HG02973 (cell line): ENCODE measurements around the gene CFAP300.

Experiments
- ATAC-seq: cut with Tn5 transposase; IDR thresholded peaks from one replicate; pipeline ENCODE4 v1.9.1; 2021; ENCODE audit warnings: moderate library complexity; ENCODE audit not compliant: unreplicated experiment

The CFAP300 gene

DNA sequence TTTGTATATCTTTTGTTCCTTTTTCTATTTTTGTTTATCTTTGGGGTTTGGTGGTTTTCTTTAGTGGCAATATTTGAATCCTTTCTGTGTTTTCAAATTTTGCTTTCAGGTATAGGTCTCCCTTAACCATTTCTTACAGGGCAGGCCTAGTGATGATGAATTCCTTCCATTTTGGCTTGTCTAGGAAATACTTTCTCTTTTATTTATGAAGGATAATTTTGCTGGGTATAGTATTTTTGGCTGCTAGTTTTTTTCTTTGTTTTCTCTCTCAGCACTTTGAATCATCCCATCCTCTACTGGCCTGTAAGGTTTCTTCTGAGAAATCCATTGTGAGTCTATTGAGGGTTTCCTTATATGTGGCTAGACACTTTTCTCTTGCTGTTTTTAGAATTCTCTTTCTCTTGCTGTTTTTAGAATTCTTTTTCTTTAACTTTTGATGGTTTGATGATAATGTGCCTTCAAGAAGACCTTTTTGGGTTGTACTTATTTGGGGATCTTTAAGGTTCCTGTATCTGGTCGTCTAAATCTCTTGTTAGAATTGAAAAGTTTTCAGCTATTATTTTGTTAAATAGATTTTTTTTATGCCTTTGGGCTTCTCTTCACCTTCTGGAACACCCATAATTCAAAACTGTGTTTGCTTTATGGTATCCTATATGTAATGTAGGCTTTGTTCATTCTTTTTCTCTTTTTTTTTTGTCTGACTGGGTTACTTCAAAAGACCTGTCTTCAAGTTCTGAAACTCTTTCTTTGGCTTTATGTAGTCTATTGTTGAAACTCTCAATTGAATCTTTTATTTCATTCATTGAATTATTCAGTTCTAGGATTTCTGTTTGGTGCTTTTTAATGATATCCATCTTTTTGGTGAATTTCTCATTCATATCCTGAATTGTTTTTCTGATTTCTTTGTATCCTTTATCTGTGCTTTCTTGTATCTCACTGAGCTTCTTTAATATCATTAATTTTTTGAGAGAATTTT, 24.5 kb downstream of the CFAP300 start:
- no peak for ATAC-seq

DNA sequence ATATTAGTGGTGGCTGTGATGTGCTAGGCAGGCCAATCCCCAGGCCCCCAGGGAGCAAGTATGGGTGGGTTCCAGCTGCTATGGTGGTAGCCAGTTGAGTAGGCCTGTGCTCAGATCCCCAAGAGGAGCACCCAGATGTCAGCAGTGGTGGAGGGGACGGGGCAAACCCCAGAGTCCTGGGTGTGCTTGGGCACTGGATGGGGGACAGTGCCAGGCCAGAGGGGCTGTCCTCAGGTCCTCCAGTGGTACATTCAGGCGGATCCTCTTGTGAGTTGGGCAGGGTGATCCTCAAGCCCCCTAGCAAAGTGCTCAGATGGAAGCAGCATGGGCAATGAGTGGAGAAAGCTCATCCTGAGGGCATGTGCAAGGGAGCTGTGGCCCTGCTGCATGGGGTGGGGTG, 26.0 kb downstream of the CFAP300 start:
- no peak for ATAC-seq

DNA sequence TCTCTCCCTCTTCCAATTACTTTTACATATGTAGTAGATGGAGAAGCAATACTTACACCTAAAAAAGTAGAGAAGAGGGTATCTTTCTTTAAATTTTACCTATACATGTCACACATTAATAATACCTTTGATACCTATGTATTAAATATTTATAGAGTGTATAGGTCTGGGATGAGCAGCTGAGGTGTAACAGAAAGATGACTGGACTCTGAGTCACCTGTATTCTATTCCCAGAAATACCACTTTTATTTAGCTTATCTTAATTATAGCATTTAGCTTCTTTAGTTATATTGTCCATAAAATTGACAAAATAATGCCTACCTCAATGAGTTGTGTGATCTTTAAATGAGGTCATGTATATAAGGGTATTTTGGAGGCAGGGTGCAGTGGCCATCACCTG, 32.4 kb downstream of the CFAP300 start:
- no peak for ATAC-seq

DNA sequence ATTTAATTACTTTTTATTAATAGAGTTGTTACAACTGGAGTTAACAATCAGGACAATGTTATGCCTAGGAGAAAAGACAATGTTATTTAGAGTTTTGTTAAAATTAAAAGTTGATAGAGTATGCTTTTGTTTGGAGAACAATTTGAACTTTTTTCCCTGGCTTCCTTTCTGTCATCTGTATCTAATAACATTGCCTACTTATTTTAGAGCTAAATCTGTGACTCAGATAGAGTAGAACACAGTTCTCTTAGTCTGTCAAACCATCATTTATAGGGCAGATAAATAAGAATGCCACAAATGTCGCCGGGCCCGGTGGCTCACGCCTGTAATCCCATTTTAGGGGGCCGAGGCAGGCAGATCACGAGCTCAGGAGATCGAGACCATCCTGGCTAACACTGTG, 34.1 kb downstream of the CFAP300 start:
- ATAC-seq = no peak

DNA sequence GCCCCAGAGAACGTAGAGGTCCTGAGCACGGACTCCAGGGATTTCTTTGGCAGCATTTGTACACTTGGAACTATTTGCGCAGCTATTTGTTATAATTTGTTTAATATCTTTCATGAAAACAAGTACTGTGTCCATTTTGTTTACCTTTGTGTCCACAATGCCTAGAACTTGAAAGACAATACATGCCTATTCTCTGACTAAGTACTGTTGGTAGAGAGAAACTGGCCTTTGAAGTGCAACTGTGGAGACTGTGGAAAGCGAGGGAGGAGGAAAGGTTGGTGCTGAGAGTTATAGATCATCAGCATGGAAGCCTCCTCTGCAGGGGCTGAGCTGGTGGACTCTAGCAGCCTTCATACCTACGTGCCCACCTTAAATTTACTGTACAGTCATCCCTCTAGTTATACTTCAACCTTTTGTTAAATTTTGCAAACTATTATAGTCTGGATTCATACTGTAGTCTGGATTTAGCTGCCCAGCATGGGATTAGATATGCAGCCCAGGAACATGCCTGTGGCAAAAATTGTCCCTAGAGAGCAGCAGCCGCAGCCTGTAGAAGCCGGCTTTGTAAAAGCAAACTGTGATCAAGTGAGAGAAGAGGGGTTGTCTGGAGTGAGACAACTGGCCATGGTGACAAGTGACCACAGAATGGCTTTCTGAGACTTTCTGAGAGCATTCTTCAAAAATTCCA, 38.8 kb downstream of the CFAP300 start:
- ATAC-seq = no peak

DNA sequence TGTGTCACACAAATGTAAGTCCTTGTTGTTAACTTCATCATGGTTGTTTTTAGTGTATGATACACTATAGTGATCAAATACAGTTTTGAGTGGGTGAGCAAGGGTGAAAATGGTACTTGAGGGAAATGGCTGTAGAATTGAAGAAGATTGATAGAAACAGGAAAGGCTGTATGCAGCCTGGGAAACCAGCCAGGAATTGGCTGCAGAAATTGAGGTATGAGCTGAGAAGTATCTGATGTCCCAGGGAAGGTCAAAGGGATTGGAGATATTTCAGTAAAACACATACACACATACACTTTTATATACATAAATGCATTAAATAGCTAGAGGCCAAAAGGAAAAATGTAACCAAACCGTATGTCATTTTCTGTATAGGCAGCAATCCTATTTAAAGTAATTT, 49.9 kb downstream of the CFAP300 start:
- ATAC-seq = no peak

DNA sequence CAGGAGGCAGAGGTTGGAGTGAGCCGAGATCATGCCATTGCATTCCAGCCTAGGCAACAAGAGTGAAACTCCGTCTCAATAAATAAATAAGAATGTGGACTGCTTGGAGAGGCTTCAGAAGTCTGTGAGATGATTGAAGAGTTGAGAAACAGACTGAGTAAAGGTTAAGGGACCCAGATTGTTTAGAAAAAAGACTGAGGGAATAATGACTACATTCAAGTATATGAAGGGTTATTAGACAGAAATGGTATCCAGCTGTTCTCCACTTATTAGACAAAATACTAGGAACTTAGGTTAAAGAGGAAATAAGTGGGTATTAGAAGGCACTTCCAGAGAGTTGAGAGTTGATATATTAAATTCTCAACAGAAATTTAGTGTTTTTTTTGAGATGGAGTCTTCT, 52.5 kb downstream of the CFAP300 start:
- no peak for ATAC-seq

DNA sequence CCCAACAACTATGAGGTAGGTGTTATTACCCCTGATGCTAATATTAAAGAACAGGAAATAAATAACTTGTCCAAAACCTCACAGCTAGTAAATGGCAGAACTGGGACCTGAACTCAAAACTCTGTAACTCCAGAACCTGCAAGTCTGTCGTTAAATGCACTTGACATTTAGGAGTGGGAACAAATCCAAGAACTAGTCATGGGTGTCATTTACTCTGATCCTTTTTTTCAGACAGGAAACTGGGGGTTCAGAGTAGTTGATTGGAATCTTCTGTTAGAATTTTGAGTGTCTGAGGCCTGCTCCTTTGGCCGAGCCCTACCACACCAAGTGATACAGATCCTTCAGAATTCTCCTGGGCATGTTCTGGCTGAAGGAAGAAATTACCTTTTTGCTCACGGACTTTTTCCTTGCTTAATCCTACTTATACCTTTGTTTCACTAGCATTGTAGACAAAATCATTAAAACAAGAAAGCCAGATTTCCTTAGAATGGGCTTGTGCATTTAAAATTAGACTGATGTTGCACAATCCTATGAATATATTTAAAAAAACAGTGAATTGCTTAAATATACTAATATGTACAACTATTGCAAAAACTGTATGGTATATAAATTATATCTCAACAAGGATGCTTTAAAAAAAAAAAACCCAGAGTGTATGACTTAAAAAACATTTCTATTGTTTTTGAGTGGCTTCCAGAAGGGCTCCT, 61.6 kb downstream of the CFAP300 start:
- no peak for ATAC-seq

DNA sequence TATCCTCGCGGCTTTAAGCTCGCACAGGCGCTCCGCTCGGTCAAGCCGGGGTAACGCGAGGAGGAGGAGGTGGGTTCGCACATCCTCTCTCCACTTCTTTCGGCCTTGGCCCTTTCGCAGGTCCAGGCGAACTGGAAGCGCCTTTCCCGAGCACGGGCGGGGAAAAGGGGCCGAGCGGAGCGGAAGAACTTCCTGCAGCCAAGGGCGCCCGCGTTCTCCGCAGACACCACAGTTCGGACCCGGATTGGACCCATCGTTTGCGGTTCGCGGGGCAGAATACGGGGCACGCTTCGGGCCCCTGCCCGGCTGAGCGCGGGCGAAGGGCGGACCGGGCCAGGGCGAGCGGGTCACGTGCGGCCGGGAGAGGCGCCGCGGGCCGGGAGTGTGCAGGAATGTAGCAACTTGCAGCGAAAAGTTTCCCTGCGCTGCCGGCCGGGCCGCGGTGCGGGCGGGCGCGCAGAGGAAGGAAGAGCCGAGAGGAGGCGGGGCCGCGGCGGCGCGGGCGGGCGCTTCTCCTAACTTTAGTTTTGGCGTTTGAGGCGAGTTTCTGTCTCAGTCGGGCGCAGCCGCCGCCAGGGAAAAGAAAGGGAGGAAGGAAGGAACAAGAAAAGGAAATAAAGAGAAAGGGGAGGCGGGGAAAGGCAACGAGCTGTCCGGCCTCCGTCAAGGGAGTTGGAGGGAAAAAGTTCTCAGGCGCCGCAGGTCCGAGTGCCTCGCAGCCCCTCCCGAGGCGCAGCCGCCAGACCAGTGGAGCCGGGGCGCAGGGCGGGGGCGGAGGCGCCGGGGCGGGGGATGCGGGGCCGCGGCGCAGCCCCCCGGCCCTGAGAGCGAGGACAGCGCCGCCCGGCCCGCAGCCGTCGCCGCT, 62.9 kb downstream of the CFAP300 start, which contains the start of gene YAP1:
YAP1 (plus strand) TSS at position 552 of the 865 bp plus-strand sequence. CDS start 402 bp downstream, outside the sequence.
- peak; percentile 80 for ATAC-seq

DNA sequence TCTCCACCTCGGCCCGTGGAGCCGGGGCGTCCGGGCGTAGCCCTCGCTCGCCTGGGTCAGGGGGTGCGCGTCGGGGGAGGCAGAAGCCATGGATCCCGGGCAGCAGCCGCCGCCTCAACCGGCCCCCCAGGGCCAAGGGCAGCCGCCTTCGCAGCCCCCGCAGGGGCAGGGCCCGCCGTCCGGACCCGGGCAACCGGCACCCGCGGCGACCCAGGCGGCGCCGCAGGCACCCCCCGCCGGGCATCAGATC, 63.4 kb downstream of the CFAP300 start:
- peak; percentile 29 for ATAC-seq

DNA sequence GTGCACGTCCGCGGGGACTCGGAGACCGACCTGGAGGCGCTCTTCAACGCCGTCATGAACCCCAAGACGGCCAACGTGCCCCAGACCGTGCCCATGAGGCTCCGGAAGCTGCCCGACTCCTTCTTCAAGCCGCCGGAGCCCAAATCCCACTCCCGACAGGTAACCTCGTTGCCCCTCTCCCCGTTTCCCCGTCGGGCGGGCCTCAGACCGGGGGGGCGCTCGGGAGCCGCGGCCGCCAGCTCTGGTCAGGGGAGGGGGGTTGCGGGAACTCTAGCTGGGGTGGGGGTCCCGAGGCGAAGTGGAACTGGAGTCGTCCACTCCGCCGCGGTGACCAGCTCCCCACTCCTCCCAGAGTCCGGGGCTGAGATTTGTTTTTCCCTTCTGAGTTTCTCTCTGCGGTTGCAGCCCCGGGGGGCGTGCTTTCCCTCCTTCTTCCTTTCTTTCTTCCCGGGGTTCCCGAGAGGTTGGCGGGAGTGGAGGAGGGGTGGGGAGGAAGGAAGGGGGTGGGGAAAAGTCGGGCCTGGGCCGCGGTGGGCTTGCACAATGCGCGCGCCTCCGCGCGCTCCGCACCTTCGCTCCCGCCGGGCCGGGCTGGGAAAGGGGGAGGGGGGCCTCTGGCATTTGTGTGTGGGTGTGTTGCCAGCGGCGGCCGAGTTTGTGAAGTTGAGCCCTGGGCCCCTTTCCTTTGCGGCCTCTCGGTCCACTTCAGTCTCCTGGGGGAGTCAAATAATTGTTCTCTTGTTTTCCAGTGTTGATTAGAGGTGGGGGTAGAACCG, 64.0 kb downstream of the CFAP300 start:
- ATAC-seq = no peak

DNA sequence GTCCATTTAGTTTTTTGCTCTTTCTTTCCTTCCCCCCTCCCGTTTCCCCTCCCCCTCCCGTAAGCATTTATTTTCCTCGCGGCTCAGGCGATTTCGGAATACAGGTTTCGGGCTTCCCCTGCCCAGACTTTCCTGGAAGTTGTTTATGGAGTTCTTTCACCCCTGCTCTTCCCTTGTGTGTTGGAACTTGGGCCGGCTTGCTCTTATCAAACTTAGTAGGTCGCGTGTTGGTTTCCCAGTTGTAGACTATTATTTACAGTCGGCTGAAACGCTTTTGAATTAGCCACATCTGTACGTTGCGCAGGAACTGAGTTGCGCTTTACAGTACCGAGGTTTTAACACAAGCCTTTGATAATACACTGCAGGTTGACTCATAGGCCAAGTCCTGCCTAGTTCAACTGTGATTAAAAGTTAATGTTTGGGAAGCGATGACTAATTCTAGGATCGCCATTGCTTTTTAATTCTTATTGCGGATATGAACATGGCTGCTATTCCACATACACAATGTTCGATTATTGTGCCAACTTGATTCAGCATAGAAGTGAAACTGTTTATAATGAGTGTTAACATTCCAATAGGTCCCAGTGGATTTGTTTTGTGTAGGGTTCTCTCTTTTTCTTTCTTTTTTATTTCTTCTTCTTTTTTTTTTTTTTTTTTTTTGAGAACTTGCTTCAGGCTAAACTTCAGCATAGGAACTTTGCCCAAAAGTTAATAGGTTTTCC, 64.7 kb downstream of the CFAP300 start:
- ATAC-seq = no peak

DNA sequence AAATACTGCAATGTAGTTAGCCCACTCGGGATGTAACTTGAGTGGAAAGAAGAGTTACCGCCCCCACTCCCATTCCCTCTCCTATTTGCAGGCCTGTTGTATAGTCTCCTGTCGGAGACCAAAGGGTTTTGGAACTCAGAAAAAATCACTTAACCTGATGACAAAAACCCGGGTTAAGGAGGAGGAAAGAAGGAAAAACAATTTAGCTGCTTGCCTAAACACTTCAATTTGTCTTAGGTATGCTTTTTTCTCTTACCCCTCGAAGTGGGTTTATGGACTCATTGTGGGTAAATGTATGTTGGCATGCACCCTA, 65.2 kb downstream of the CFAP300 start:
- no peak for ATAC-seq

DNA sequence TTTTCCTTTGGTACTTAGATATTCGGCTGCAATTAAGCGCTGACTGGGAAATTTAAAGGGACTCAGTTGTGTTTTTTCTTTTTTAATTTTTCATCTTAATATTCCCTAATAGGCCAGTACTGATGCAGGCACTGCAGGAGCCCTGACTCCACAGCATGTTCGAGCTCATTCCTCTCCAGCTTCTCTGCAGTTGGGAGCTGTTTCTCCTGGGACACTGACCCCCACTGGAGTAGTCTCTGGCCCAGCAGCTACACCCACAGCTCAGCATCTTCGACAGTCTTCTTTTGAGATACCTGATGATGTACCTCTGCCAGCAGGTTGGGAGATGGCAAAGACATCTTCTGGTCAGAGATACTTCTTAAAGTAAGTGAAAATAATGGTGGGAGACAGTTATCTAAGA, 66.8 kb downstream of the CFAP300 start:
- ATAC-seq = no peak

DNA sequence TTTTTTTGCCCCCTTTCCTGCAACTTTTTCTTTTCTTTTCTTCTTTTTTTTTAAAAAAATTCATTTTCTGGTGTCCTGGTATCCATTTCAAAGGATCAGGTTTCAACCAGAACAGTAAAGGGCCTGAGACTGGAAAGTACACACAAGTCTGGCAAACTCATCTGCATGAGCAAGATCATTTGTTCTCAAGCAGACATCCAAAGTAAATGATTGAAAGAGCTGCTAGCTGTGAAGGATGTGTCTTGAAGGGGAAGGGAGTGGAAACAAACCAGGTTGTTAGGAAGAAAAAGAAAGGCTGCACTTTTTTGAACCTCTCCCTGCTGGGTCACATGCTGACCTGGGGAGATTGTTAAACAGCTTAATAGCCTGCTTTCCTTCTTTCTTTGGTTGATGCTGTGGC, 68.3 kb downstream of the CFAP300 start:
- no peak for ATAC-seq

DNA sequence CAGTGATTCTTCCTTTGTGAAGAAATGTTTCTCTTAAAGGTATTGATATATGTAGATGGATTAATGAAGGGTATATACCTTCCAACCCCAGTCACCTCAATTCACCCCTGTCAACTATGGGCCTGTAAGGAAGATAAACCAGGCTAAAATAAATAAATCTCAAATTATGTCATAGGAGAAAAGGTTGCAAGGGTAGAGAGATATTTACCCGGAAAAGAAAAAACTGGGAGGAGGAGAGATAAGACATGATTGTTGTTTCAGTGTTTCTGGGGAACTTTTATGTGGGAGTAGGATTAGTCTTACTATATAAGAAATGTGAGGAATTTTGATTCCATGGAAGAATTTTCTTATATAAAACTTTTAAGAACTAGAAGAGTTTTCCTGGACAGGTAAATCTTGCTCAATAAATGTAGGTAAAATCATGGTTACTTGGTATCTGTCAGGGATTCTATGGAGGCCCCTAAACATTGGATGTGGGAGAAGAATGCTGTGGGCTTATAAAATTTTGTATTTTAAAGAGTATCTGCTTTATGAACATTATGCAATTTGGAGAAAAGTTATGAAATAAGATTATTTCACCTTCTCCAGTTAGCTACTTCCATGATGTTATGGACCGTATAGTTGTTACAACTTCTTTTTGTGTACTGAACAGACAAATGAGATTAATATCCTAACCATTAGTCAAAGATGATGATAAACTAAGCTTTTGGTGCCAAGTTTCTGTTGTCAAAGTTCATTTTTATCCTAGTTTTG, 69.4 kb downstream of the CFAP300 start:
- ATAC-seq = no peak

DNA sequence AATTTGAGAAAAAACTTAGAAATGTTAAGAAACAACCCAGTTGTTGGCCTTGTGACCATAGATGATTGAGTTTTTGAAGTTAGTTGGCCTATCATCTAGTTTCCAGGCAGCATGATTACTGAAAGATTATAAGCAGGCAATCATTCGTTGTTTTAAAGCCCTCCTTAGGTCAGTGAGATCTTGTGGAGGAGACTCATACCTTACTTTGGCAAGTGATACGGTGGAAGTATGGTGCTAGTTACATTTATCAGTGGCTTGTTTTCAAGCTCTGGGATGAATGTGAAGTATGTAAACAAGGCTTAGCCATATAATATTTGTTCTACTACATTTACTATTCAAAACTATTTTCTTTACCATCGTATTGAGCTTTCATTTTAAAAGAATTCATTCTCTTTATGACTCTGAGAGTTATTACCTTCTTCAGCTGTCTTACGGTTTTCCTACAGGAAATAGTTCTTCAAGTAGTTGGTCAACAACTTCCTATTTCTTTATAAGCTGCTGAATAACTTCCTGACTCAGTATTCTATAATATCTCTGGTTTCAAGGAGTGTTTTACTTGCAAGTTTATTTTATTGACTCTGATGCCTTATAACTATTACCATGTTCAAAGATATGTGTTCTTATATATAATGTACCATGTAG, 70.4 kb downstream of the CFAP300 start:
- ATAC-seq = no peak

DNA sequence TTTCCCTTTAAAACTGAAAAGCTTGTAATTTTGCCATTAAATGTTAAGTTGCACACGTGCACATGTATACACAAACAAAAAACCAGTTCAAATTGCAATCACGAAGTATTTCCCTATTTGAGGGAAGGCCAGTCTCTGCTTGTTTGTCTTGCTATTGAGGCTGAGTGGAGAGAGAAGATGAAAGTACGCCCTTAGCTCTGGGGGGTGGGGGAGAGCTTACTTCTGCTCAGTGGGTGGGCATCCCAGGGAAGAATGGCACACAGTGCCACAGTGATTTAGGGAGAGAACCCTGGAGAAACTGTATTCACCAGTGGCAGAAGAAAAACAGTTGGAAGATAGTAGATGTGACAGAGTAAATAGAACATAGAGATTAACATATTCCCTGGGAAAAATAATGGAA, 71.7 kb downstream of the CFAP300 start:
- ATAC-seq = no peak
